ENCODE data around the gene LEMD2. TPM values are rescaled to one million over a fixed set of nuclear protein-coding genes. Genes with fewer than 3 reads are reported as not detected.

The LEMD2 gene
- polyA plus RNA-seq, 1 of the 3 experiments (the other 2 are of a cell fraction) = 56.5 TPM

DNA sequence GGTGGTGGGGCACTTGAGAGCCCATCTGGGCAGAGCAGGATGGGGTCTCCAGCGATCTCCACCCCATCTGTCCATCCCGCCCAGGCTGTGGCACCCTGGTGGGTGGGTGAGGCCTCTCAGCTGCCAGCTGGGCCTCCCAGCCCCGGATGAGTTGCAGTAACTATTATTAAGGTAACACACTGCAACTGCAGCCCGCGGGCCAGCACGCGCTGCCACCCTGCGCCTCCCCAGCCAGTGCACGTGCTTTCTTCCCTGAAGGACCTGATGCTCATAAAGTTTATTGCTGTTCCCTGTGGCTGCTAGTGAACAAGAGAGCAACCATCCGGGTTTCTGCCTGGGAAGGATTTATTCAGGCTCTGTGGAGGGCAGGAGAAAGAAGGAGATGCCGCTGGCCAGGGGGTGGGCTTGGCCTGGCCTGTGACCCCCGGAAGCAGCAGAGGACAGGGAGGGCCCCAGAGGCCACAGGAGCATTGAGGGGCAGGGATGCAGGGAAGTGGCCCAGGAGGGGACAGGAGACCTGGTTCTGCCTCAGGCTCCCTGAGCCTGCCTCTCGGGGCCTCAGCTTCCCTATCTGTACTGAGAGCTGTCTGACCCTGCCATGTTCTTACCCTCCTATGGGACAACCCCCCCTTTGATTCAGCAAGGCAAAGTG lies 43.9 kb downstream of the LEMD2 start (continued):
- TF ChIP-seq, protein P1, sequence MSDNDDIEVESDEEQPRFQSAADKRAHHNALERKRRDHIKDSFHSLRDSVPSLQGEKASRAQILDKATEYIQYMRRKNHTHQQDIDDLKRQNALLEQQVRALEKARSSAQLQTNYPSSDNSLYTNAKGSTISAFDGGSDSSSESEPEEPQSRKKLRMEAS (IDR thresholded peaks at IDR 0.05; ENCODE audit: low read depth) = no peak
- TF ChIP-seq, protein P2, sequence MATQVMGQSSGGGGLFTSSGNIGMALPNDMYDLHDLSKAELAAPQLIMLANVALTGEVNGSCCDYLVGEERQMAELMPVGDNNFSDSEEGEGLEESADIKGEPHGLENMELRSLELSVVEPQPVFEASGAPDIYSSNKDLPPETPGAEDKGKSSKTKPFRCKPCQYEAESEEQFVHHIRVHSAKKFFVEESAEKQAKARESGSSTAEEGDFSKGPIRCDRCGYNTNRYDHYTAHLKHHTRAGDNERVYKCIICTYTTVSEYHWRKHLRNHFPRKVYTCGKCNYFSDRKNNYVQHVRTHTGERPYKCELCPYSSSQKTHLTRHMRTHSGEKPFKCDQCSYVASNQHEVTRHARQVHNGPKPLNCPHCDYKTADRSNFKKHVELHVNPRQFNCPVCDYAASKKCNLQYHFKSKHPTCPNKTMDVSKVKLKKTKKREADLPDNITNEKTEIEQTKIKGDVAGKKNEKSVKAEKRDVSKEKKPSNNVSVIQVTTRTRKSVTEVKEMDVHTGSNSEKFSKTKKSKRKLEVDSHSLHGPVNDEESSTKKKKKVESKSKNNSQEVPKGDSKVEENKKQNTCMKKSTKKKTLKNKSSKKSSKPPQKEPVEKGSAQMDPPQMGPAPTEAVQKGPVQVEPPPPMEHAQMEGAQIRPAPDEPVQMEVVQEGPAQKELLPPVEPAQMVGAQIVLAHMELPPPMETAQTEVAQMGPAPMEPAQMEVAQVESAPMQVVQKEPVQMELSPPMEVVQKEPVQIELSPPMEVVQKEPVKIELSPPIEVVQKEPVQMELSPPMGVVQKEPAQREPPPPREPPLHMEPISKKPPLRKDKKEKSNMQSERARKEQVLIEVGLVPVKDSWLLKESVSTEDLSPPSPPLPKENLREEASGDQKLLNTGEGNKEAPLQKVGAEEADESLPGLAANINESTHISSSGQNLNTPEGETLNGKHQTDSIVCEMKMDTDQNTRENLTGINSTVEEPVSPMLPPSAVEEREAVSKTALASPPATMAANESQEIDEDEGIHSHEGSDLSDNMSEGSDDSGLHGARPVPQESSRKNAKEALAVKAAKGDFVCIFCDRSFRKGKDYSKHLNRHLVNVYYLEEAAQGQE (IDR thresholded peaks at IDR 0.05; ENCODE audit: low read depth, low read length) = no peak
- TF ChIP-seq SIN3A (IDR thresholded peaks at IDR 0.05; ENCODE audit: borderline replicate concordance, low read depth, low read length) = no peak
- no peak for TF ChIP-seq FOXM1 (IDR thresholded peaks at IDR 0.05; ENCODE audit: low read depth)
- TF ChIP-seq ELF1 (IDR thresholded peaks at IDR 0.05) = no peak
- no peak for TF ChIP-seq GABPA (IDR thresholded peaks at IDR 0.05; ENCODE audit: low read depth)
- TF ChIP-seq, protein P3, sequence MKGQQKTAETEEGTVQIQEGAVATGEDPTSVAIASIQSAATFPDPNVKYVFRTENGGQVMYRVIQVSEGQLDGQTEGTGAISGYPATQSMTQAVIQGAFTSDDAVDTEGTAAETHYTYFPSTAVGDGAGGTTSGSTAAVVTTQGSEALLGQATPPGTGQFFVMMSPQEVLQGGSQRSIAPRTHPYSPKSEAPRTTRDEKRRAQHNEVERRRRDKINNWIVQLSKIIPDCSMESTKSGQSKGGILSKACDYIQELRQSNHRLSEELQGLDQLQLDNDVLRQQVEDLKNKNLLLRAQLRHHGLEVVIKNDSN (IDR thresholded peaks at IDR 0.05; ENCODE audit: borderline replicate concordance, low read depth) = no peak

DNA sequence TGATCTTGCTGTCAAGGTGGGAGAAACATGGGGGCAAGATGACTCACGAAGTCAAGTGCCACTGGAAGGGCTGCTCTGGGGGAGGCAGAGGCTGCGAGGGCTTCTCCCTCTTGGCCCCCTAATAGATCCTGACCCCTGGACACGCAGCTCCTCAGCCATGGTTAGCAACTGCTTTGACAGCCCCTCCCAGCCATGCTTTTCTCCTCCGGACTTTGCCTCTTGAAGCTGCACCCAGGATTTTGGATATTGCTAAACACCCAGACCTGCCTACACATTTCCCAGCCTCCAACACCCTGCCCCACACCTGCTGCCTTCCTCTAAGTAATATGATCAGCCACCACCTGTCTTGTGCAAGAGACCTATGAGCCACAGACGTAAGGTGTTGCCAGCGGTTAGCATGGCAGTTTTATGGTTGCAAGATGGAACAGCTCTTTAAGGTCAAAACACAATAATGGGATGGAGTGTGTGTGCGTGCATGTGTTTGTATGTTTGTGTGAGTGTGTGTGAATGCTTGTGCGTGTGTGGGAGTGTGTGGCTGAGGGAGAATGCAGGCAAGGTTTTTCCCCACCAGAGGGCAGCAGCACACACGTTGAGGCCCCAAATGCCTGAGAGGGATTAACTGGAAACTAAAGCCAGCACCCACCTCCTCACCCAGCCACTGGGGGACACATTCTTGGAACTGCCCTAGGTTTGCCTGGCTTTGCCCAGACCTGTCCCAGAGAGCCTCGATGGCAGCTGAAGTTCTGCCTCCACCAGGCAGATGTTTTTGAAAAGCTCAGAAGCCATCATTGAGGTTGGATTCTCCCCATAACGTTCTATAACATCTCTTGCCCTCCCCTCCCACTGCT lies 44.7 kb downstream of the LEMD2 start:
- DNase-seq = peak; percentile 90
- H3K9me3 ChIP-seq = no peaks in the 10 kb centered on the region
- H3K9ac ChIP-seq = no peak overlapping the region
- no peaks in the 10 kb centered on the region for H3K27me3 ChIP-seq (ENCODE audit: insufficient read depth)
- WGBS (ENCODE audit: low lambda C conversion rate) = 35% methylated on average over 11 of the region's 11 CpGs
- no peak overlapping the region for H3K4me2 ChIP-seq
- no peak overlapping the region for H3K27ac ChIP-seq (ENCODE audit: low read depth in 2 of 2, low read length in 1 of 2)
- H3F3A ChIP-seq (replicated peaks; ENCODE audit: insufficient read depth) = no peaks in the 10 kb centered on the region
- CTCF ChIA-PET = interaction anchor here (0.6 to 9.2 kb wide), 63 partner anchors 8 to 920 kb away, joined by 3 to 116 read pairs (median 4); partner anchors contain the start of genes BAK1 and UQCC2
- peaks cover 15 to 37% of the 10 kb centered on the region in 2 experiments; a peak in 3 of 4 replicates for H3K4me1 ChIP-seq (ENCODE audit: control insufficient read depth in 1 of 2, insufficient read depth in 2 of 2, low read depth in 1 of 2, low read length in 1 of 2)
- no peak overlapping the region; a peak in 1 of 4 replicates for H3K4me3 ChIP-seq (ENCODE audit: low read depth in 2 of 2, low read length in 1 of 2)
- no peaks in the 10 kb centered on the region for H3K36me3 ChIP-seq (replicated peaks in 1 of 2; ENCODE audit: control insufficient read depth in 1 of 2, insufficient read depth in 2 of 2, low read length in 1 of 2)
- no peaks in the 10 kb centered on the region for H3K79me2 ChIP-seq (ENCODE audit: insufficient read depth)
- no peaks in the 10 kb centered on the region for H4K20me1 ChIP-seq (ENCODE audit: insufficient read depth)
- no peak overlapping the region for H2AFZ ChIP-seq (ENCODE audit: low read depth)
- no peaks in the 10 kb centered on the region for H3K9me2 ChIP-seq
- POLR2A ChIA-PET = no interaction called here
- TF ChIP-seq GABPA (IDR thresholded peaks at IDR 0.05; ENCODE audit: low read depth) (no peak), RAD21 (IDR thresholded peaks at IDR 0.05; ENCODE audit: low read length) (peak; percentile 83), POLR2AphosphoS5 (IDR thresholded peaks at IDR 0.05; ENCODE audit: low read depth, low read length) (no peak), MXI1 (IDR thresholded peaks at IDR 0.05; ENCODE audit: low read depth, low read length) (no peak), SMC3 (IDR thresholded peaks at IDR 0.05; ENCODE audit: low read depth, low read length) (peak; percentile 94), MEF2A (IDR thresholded peaks at IDR 0.05; ENCODE audit: borderline replicate concordance, low read depth) (no peak), ELF1 (IDR thresholded peaks at IDR 0.05) (no peak), NRF1 (IDR thresholded peaks at IDR 0.05; ENCODE audit: low read depth, low read length) (no peak), RCOR1 (IDR thresholded peaks at IDR 0.05; ENCODE audit: low read length) (no peak), TCF12 (IDR thresholded peaks at IDR 0.05) (no peak), CHD2 (IDR thresholded peaks at IDR 0.05; ENCODE audit: low read length, partially characterized antibody) (peak; percentile 20)
- TF ChIP-seq, protein P4, sequence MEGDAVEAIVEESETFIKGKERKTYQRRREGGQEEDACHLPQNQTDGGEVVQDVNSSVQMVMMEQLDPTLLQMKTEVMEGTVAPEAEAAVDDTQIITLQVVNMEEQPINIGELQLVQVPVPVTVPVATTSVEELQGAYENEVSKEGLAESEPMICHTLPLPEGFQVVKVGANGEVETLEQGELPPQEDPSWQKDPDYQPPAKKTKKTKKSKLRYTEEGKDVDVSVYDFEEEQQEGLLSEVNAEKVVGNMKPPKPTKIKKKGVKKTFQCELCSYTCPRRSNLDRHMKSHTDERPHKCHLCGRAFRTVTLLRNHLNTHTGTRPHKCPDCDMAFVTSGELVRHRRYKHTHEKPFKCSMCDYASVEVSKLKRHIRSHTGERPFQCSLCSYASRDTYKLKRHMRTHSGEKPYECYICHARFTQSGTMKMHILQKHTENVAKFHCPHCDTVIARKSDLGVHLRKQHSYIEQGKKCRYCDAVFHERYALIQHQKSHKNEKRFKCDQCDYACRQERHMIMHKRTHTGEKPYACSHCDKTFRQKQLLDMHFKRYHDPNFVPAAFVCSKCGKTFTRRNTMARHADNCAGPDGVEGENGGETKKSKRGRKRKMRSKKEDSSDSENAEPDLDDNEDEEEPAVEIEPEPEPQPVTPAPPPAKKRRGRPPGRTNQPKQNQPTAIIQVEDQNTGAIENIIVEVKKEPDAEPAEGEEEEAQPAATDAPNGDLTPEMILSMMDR (IDR thresholded peaks at IDR 0.05) = peak; percentile 93
- TF ChIP-seq, protein P1 (IDR thresholded peaks at IDR 0.05; ENCODE audit: low read depth) = no peak
- TF ChIP-seq, protein P5, sequence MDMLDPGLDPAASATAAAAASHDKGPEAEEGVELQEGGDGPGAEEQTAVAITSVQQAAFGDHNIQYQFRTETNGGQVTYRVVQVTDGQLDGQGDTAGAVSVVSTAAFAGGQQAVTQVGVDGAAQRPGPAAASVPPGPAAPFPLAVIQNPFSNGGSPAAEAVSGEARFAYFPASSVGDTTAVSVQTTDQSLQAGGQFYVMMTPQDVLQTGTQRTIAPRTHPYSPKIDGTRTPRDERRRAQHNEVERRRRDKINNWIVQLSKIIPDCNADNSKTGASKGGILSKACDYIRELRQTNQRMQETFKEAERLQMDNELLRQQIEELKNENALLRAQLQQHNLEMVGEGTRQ (IDR thresholded peaks at IDR 0.05; ENCODE audit: borderline replicate concordance, low read depth, low read length) = no peak
- TF ChIP-seq, protein P6, sequence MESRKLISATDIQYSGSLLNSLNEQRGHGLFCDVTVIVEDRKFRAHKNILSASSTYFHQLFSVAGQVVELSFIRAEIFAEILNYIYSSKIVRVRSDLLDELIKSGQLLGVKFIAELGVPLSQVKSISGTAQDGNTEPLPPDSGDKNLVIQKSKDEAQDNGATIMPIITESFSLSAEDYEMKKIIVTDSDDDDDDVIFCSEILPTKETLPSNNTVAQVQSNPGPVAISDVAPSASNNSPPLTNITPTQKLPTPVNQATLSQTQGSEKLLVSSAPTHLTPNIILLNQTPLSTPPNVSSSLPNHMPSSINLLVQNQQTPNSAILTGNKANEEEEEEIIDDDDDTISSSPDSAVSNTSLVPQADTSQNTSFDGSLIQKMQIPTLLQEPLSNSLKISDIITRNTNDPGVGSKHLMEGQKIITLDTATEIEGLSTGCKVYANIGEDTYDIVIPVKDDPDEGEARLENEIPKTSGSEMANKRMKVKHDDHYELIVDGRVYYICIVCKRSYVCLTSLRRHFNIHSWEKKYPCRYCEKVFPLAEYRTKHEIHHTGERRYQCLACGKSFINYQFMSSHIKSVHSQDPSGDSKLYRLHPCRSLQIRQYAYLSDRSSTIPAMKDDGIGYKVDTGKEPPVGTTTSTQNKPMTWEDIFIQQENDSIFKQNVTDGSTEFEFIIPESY (IDR thresholded peaks at IDR 0.05; ENCODE audit: borderline replicate concordance, low read depth) = no peak
